Measurements from ENCODE around the gene ZIC1. TPM values are rescaled to one million over a fixed set of nuclear protein-coding genes. Genes with fewer than 3 reads are reported as not detected.

The ZIC1 gene
- total and polyA plus RNA-seq, 2 experiments from 2014 or later, result 0.21 to 0.95 TPM

DNA sequence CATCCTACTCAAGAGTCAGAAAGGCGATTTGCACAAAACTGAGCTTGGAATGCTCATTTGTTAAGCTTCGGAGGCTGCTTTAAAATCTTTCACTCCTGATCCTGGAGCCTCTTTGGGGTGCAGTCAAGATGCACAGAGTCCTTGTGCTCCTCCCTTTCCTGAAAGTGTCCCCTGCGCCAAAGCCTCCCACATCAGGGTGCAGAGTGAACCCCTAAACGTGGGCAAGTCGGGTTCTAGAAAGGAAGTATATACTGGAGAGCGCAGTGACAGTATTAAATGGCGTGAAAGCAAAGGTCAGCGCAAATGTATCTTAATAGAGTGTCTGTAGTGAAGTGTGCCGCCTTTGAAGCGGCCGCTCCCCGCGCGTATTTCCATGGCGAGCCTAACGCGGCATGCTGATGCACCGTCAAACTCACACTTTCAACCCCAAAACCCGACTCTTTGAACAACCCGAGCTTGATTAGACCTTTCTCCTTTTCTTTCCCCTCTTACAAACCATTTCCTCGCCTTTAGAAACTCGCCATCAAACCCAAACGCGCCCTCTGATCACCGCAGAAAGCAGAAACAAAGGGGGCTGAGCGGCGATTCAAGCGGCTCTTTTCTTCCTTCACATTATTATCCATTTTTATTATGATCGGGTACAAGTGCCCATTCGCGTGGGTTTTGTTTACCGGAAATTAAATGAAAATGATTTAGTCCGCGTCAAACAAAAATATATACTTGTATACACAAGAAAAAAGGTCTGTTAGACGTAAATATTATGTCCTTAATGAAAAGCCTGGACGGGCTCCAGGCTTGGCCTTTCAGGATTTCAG, 21.1 kb upstream of the ZIC1 start:
- no peaks in the 10 kb centered on the region for H3K79me2 ChIP-seq (replicated peaks; ENCODE audit: insufficient read depth)
- peaks cover 5% of the 10 kb centered on the region; the same call in 2 of the 3 replicates for H3K9me3 Mint-ChIP-seq
- H3K4me1 ChIP-seq (ENCODE audit: insufficient read depth), result peaks cover 82% of the 10 kb centered on the region
- peak overlapping the region; percentile 93 for H3K4me2 ChIP-seq
- H3K27me3 ChIP-seq (ENCODE audit: insufficient read depth), result peaks cover 100% of the 10 kb centered on the region
- H3K27ac Mint-ChIP-seq, result no peak overlapping the region
- DNase-seq (ENCODE audit: low spot score) (peak; percentile 49), ATAC-seq (no peak)
- H3K27ac ChIP-seq (ENCODE audit: low read depth), result no peak overlapping the region
- H3K4me1 Mint-ChIP-seq, result peaks cover 80% of the 10 kb centered on the region
- H3F3A ChIP-seq (replicated peaks; ENCODE audit: low read depth), result peaks cover 39% of the 10 kb centered on the region
- H4K20me1 ChIP-seq (replicated peaks; ENCODE audit: insufficient read depth), result peaks cover 3% of the 10 kb centered on the region; the same call in 1 of the 2 replicates
- TF ChIP-seq EZH2phosphoT487 (IDR thresholded peaks at IDR 0.05; ENCODE audit: unreplicated experiment), result peak; percentile 73
- TF ChIP-seq EZH2 (IDR thresholded peaks at IDR 0.05; ENCODE audit: low read depth, unreplicated experiment), result peak; percentile 87
- TF ChIP-seq CREB1 (CRISPR knock-in tag; IDR thresholded peaks at IDR 0.05; ENCODE audit: low read depth), result no peak
- peak overlapping the region; percentile 81 for H3K4me3 ChIP-seq
- no peak overlapping the region for H2AFZ ChIP-seq
- no peaks in the 10 kb centered on the region for H3K36me3 Mint-ChIP-seq (ENCODE audit: low read depth)
- peaks cover 100% of the 10 kb centered on the region for H3K27me3 Mint-ChIP-seq (ENCODE audit: insufficient read depth, low read depth, poor library complexity)
- H3K9me2 ChIP-seq (ENCODE audit: insufficient read depth), result no peaks in the 10 kb centered on the region
- peak overlapping the region; percentile 39 for H3K4me3 Mint-ChIP-seq
- no peaks in the 10 kb centered on the region for H3K36me3 ChIP-seq (ENCODE audit: insufficient read depth)

DNA sequence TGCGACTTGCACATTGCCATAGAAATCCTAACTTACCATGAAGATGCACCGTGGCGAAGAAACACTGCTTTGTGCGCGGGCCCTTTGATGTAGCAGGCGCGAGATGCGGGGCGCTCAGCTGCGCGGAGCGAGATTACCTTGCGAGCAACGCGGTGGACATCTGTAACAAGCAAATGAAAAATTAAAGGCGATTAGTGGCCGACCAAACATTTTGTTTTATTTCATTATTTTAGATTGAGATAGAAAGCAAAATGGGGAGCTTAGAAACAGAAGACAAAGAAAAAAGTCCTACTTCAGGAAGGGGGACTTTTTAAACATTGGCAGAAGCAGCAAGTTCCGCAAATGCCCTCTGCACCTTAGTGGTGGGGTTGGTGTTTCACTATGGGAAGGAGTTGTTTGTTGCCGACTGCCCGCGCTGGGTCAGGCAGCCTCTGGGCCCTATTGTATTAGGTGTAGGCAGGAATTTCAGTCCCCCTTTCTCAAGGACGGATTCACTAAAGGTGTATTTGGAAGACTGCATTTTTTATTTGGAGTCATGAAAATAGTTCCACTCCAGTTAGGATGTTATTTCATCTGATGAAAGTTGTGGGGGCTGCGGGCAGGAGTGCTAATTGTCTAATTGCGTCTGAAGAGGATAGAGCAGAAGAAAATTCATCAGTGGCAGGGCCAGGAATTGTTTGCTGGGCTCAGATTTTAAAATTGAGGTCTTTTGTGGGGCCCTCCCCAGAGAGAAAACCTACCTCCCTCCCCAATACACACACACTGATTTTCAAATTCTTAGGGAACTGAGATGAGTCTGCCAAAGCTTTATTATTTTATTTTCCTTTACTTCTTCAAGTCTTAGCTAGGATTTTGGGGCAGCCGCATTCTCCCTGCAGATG, 20.2 kb upstream of the ZIC1 start:
- H3K36me3 Mint-ChIP-seq (ENCODE audit: low read depth), result no peaks in the 10 kb centered on the region
- DNase-seq (ENCODE audit: low spot score), result peak; percentile 87
- H3K79me2 ChIP-seq (replicated peaks; ENCODE audit: insufficient read depth), result no peaks in the 10 kb centered on the region
- H3K27ac ChIP-seq (ENCODE audit: low read depth), result no peak overlapping the region
- H3K9me2 ChIP-seq (ENCODE audit: insufficient read depth), result no peaks in the 10 kb centered on the region
- peak overlapping the region; percentile 81 for H3K4me3 ChIP-seq
- ATAC-seq, result 0 out of 3 replicates have a peak, but pooled peaks have one; percentile 2
- H3K27me3 ChIP-seq (ENCODE audit: insufficient read depth), result peaks cover 100% of the 10 kb centered on the region
- H3K4me1 ChIP-seq (ENCODE audit: insufficient read depth), result peaks cover 79% of the 10 kb centered on the region
- H3K27ac Mint-ChIP-seq, result no peak overlapping the region
- peaks cover 5% of the 10 kb centered on the region; the same call in 2 of the 3 replicates for H3K9me3 Mint-ChIP-seq
- H3K4me3 Mint-ChIP-seq, result peak overlapping the region; percentile 39; the same call in 2 of the 3 replicates
- peak; percentile 55 for TF ChIP-seq EZH2phosphoT487 (IDR thresholded peaks at IDR 0.05; ENCODE audit: unreplicated experiment)
- TF ChIP-seq, protein P1, sequence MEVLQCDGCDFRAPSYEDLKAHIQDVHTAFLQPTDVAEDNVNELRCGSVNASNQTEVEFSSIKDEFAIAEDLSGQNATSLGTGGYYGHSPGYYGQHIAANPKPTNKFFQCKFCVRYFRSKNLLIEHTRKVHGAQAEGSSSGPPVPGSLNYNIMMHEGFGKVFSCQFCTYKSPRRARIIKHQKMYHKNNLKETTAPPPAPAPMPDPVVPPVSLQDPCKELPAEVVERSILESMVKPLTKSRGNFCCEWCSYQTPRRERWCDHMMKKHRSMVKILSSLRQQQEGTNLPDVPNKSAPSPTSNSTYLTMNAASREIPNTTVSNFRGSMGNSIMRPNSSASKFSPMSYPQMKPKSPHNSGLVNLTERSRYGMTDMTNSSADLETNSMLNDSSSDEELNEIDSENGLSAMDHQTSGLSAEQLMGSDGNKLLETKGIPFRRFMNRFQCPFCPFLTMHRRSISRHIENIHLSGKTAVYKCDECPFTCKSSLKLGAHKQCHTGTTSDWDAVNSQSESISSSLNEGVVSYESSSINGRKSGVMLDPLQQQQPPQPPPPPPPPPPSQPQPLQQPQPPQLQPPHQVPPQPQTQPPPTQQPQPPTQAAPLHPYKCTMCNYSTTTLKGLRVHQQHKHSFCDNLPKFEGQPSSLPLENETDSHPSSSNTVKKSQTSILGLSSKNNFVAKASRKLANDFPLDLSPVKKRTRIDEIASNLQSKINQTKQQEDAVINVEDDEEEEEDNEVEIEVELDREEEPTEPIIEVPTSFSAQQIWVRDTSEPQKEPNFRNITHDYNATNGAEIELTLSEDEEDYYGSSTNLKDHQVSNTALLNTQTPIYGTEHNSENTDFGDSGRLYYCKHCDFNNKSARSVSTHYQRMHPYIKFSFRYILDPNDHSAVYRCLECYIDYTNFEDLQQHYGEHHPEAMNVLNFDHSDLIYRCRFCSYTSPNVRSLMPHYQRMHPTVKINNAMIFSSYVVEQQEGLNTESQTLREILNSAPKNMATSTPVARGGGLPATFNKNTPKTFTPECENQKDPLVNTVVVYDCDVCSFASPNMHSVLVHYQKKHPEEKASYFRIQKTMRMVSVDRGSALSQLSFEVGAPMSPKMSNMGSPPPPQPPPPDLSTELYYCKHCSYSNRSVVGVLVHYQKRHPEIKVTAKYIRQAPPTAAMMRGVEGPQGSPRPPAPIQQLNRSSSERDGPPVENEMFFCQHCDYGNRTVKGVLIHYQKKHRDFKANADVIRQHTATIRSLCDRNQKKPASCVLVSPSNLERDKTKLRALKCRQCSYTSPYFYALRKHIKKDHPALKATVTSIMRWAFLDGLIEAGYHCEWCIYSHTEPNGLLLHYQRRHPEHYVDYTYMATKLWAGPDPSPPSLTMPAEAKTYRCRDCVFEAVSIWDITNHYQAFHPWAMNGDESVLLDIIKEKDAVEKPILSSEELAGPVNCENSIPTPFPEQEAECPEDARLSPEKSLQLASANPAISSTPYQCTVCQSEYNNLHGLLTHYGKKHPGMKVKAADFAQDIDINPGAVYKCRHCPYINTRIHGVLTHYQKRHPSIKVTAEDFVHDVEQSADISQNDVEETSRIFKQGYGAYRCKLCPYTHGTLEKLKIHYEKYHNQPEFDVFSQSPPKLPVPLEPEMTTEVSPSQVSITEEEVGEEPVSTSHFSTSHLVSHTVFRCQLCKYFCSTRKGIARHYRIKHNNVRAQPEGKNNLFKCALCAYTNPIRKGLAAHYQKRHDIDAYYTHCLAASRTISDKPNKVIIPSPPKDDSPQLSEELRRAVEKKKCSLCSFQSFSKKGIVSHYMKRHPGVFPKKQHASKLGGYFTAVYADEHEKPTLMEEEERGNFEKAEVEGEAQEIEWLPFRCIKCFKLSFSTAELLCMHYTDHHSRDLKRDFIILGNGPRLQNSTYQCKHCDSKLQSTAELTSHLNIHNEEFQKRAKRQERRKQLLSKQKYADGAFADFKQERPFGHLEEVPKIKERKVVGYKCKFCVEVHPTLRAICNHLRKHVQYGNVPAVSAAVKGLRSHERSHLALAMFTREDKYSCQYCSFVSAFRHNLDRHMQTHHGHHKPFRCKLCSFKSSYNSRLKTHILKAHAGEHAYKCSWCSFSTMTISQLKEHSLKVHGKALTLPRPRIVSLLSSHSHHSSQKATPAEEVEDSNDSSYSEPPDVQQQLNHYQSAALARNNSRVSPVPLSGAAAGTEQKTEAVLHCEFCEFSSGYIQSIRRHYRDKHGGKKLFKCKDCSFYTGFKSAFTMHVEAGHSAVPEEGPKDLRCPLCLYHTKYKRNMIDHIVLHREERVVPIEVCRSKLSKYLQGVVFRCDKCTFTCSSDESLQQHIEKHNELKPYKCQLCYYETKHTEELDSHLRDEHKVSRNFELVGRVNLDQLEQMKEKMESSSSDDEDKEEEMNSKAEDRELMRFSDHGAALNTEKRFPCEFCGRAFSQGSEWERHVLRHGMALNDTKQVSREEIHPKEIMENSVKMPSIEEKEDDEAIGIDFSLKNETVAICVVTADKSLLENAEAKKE (CRISPR knock-in tag; IDR thresholded peaks at IDR 0.05), result no peak
- TF ChIP-seq EZH2 (IDR thresholded peaks at IDR 0.05; ENCODE audit: low read depth, unreplicated experiment), result peak; percentile 71
- H4K20me1 ChIP-seq (replicated peaks; ENCODE audit: insufficient read depth), result peaks cover 3% of the 10 kb centered on the region; the same call in 1 of the 2 replicates
- peaks cover 46% of the 10 kb centered on the region for H3F3A ChIP-seq (replicated peaks; ENCODE audit: low read depth)
- H3K27me3 Mint-ChIP-seq (ENCODE audit: insufficient read depth, low read depth, poor library complexity), result peaks cover 99% of the 10 kb centered on the region
- peak overlapping the region; percentile 93 for H3K4me2 ChIP-seq
- no peak overlapping the region for H2AFZ ChIP-seq
- H3K36me3 ChIP-seq (ENCODE audit: insufficient read depth), result no peaks in the 10 kb centered on the region
- peaks cover 74% of the 10 kb centered on the region for H3K4me1 Mint-ChIP-seq
